HT1080 (cell line): Measurements from ENCODE around the gene SPAG9. TPM values are rescaled to one million over a fixed set of nuclear protein-coding genes. Genes with fewer than 3 reads are reported as not detected.
"Not testable (repeated sequence)": the region's sequence is repeated elsewhere in the genome, so short reads cannot be mapped to it uniquely, and the experiment has no call there.

Experiments used
- DNase-seq: peaks from one replicate; pipeline ENCODE4 v3.0.0-alpha.2; 2015; ENCODE audit warnings: low read depth
- total RNA-seq: library from RNA; depleted of rRNA; stranded (reverse); fragments of >200 nt; shearing (Covaris generic); gene quantifications from 2 replicates; pipeline ENCODE4 v1.2.3, GENCODE V29; 2014

SPAG9 gene
- total RNA-seq, 1 experiment from 2014 or later = 34.4 TPM

GRCh38 chr17:51097708-51098446 is 22.8 kb downstream of the SPAG9 start:
- DNase-seq = no peak

DNA sequence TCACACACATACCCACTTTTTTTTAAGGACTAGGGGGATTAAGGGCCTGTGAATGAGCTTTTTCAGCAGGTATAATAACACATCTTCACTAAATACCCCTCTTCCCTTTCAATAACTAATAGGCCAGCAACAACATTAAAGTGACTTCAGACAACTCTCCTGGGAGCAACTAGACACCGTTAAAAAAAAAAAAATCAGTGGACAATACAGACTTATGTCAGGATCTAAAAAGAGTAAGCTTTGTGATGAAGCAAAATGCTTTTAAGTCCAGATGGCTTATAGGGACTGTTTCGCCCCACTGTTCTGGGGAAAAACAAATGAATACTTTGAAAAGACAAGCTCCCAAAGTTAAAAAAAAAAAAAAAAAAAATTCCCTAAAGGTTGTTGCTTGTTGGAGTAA is 29.0 kb downstream of the SPAG9 start:
- no peak for DNase-seq

GRCh38 chr17:51088868-51089267 is 31.8 kb downstream of the SPAG9 start:
- DNase-seq = not testable (repeated sequence)

DNA sequence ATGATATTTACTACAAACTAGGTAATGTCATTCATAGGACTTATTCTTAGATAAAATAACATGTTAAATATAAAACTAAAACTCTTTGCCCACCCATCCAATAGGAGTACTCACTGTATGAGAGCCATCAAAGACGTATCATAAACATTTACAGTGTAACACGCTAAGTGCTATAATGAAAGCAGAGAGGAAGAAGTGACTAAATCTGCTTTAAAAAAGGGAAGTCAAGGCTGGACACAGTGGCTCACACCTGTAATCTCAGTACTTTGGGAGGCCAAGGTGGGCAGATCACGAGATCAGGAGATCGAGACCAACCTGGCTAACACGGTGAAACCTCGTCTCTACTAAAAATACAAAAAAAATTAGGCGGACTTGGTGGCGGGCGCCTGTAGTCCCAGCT is 32.4 kb downstream of the SPAG9 start:
- no peak for DNase-seq

DNA sequence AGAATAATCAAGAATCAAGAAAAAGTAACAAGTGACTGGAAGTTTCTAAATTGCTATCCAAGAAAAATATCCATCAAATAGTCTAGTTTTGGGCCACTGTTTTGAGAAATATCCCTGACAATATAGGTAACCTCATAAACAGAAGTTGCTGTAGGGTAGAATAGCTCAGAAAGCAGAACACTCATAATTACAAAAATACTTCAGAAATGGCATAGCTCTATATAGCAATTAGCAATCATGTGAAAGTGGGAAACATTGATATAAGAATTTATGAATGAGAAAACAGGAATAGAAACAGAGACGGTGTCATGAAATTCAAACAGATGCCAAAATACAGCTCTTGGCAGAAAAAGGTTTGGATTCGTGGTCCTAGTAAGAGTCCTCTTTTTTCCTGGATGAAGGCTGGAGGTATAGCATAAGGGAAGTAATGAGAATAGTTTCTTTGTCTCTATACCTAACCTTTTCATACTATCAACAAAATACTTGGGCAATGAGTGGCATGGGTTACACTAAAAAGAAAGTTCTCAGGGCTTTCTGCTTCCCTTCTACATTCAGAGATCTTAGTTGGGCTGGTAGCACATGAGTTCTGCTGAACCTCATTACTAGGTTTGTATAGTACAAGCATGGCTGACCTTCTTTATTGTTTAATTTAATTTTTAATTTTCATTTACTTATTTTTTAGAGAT is 33.5 kb downstream of the SPAG9 start:
- DNase-seq = peak; percentile 27

DNA sequence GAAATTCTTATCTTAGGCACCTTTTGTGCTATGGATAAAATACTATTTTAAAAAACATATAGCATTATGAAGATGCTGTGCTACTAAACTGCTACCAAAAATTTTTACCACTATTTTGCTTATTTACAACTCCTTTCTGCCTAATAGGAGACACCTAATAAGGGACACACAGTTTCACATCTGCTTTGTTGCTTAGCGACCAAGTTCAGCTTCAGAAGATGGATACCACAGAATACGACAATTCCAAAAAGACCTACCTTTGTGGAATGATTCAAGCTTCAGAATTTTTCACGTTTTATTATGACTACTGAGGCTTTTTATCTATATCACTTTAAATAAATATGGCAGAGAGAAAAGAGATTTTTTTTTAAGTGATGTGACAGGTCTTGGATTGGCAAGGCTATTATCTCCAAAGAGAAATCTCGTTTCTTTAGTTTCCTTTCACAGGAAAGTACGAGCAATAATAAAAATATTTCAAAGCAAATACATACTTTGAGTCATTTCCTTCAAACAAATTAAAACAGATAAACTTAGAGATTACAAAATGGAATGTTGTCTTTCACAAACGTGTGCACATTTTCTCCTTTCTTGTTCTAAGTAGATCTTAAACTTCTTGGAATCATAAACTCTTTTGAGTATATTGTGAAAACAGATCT is 35.4 kb downstream of the SPAG9 start:
- no peak for DNase-seq

DNA sequence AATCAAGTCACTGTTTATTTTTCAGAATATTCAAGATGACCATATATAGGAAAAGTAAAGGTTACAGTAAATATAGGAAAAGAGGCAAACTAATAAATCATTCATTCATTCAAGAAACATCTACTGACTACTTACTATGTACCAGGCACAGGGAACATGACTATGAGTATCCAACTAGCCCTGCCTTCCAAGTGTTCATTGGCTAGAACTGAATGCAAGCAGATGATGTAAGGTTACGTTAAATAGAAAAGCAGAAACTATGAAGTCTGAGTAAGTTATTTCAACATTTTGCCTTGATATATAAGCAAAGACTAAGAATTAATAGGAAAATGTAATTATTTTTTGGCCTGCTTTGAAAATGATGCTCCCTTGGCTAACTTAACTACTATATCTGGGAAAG is 36.7 kb downstream of the SPAG9 start:
- DNase-seq = no peak

DNA sequence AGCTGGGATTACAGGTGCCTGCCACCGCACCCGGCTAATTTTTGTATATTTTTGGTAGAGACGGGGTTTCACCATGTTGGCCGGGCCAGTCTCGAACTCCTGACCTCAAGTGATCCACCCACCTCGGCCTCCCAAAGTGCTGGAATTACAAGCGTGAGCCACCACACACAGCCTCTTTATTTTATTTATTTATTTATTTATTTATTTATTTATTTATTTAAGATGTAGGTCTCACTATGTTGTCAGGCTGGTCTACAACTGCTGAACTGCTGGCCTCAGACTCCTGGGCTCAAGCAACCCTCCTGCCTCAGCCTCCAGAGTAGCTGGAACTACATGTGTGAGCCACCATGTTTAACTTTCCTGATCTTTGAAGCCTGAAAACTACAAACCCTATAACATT is 37.3 kb downstream of the SPAG9 start:
- not testable (repeated sequence) for DNase-seq

DNA sequence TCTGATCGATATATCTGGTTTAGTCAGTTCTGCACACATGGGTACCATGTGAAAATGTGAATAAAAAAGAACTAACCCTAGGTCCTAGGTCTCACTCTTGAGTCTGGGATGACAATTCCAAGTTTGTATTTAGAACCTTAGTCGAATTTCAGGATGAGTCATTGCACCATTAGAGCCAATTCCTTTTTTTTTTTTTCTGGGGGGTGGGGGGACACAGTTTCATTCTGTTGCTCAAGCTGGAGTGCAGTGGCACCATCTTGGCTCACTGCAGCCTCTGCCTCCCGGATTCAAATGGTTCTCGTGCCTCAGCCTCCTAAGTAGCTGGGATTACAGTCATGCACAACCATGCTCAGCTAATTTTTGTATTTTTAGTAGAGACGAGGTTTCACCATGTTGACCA is 41.6 kb downstream of the SPAG9 start:
- DNase-seq = peak; percentile 66

DNA sequence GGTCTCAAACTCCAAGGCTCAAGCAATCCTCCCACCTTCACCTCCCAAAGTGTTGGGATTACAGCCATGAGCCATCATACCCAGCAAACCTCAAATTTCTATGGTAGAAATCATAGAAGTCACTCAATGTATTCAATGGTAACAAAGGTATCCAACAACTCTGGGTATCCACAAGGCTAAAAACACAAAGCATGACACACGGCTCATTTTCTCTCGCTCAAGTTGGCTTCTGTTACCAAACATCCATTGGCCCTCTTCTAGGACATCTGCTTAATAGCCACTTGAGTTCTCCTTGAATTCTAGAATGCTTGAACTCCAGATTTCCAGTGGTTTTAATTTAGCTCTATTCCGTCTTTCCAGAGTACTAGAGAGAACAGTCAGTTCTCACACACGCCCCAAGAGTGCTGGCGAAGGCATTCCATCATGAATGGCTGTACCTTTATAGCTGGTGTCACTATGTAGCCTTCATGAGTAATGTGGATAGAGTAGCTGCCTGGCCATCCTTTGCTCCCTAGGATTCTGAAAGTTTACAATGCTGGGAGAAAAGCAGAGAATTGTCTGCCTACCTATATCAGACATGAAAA is 42.6 kb downstream of the SPAG9 start:
- no peak for DNase-seq

GRCh38 chr17:51076821-51077220 is 43.8 kb downstream of the SPAG9 start:
- DNase-seq = no peak

DNA sequence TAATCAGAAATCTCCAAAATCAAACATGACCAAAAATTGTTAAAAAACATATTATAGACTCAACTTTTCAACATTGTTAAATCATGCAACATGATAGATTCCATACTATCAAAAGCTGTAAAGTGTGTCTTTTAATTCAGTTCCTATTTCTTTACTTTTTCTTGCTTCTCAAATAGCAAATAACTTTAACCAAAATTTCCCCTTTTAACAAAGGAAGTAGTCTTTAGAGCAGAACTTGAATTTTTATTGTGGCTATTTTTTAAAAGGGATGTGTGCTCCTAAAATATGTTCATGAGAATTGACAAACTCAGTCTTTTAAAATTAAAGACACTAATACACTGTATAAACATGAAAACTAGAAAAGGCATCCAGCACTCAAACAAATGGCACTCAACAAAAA is 49.1 kb downstream of the SPAG9 start:
- DNase-seq = no peak

GRCh38 chr17:51065466-51065865 is 55.2 kb downstream of the SPAG9 start:
- DNase-seq = no peak

- no peak for DNase-seq
These were observed 56.5 kb downstream of the SPAG9 start for GRCh38 chr17:51064061-51064735.

GRCh38 chr17:51060396-51060795 is 60.3 kb downstream of the SPAG9 start:
- DNase-seq = no peak

DNA sequence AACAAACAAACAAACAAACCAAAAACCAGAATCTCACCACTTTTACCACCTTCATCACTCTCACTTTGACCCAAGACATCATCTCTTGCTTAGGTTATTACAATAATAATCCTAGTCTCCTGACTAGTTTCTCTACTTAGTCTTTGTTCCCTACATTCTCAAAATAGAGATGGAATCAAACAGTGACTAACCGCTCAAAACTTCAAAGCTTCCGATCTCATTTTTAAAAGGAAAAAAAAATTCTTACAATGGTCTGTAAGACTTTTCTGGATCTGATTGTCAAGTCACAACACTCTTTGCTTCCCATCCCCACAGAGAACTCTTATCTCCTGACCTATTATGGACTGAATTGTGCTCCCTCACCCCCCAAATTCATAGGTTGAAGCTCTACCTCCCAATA is 60.9 kb downstream of the SPAG9 start:
- DNase-seq = peak; percentile 43

DNA sequence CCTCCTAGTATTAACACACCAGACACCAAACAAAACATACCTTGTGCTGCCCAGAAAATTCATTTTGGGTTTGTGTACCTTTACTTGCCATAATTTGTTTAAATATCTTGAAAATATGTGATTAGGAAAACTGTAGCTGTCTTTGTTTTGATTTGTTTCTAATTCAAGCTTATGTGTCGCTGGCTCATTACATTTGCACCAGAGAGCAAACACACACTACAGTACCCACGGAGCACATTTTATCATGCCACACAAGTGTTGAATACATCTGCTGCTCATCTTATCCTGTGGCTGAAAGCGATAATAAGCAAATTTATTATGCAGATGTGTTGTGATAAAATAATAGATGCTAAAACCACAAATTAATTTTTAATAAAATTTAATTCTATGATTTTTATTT is 63.1 kb downstream of the SPAG9 start:
- DNase-seq = no peak

DNA sequence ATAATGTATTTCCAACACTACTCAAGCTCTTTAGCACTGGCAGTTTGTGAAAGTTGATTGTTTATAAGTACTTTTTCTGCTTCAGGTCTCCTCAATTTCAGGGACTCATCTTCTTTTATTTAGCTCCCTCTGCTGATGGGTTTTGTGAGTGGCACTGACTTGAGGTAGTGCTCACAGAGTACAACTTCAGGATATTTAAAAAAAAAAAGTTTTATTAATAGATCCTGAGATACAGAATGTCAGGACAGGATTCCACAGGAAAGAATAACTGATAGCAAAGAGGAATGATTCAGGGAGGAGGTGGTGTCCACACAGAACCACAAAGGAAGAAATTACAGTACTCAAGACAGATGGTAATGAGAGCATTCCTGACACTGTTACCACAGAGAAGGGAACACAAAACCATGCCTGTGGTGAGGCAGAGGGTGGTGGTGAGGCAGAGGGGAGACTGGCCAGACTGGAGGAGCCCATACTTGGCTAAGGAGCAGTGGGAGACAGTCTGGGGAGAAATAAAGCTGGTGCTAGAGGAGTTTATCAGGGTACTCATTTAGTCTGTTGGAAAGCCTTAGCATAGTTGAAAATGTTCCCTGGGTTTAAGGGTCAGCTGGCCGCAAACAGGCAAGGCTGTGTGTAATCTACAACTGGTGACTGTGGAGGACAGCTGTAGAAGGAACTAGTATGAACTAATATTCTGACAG is 63.7 kb downstream of the SPAG9 start:
- DNase-seq = peak; percentile 91

GRCh38 chr17:51054748-51055147 is 65.9 kb downstream of the SPAG9 start:
- DNase-seq = no peak

- DNase-seq = no peak
These were observed 68.4 kb downstream of the SPAG9 start for GRCh38 chr17:51052235-51052634.
